GM19372 (cell line): Measurements from ENCODE around the gene YPEL2.

ENCODE experiments used
- ATAC-seq: cut with Tn5 transposase; IDR thresholded peaks from one replicate; pipeline ENCODE4 v1.9.1; 2021; ENCODE audit warnings: mild to moderate bottlenecking, low read depth, moderate library complexity; ENCODE audit not compliant: unreplicated experiment

YPEL2 gene

DNA sequence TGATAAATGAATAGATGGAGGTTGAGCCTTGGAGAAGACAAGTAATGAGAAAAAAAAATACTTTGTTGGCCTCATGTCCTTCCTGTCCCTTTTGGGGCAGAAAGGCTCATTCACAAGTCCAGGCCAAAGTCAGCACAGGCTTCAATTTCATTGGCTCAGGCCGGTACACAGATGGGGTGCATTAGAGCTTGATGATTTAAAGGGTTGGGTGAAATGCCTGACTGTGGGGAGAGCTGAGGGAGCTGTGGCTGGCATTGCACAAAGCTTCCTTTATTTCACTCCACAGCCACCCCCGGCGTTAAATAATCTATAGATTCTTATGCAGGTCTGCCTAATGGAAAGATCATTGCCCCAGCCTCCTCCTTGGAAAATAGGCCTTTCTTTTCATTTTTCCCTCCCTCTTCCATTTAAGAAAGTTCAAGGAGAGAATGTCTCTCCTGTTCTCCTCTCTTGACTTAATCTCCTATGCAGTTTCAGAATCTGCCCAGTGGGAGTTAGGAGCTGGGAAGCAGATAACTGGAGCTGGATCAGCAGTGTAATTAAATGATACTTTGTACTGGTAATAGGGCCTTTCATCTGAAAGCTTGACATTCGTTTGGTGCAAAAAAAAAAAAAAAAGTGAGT is 24.4 kb downstream of the YPEL2 start:
- ATAC-seq: no peak

DNA sequence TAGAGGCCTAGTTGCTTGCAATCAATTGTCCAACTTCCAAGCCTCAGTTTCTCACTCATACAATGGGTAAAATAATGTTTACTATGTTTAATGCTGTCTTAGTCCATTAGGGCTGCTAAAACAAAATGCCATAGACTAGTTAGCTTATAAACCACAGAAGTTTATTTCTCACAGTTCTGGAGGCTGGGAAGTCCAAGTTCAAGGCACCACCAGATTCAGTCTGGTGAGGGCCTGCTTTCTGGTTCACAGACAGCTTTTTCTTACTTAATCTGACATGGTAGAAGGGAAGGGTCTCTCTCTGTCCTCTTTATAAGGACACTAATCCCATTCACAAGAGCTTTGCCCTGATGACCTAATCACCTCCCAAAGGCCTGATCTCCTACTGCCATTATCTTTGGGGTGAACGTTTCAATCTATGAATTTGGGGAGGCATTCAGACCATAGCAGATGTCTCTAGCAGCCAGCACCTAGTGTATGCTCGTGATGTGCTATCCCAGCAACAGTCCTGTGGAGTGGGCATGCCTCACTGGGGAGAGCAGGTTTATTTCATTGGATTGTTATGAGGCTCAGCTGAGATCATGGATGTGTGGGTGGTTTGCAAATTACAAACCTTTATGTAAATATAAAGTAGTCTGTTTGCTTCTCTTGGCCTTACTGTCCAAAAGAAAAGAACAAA is 25.2 kb downstream of the YPEL2 start:
- ATAC-seq: no peak

DNA sequence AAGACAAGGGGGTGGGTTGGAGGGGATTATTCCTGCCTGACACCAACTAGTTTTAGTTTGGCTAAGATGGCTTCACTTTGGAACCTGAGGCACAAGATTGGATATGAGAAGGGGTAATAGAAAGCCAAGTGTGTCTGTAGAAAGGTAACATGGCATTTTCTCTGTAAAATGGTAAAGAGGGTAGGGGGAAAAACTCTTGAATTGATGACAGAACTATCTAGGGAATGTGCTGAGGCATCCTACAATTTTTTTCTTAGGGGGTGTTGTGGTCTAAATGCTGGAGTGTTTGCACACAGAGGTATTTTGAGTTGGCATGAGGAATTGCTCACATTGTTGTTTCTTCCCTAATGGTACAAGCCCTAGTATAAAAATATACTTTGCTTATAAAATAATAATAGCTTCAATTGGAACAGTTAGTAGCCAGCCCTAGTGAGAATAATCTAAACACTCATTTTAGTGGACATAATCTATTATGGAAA is 25.8 kb downstream of the YPEL2 start:
- ATAC-seq: no peak

DNA sequence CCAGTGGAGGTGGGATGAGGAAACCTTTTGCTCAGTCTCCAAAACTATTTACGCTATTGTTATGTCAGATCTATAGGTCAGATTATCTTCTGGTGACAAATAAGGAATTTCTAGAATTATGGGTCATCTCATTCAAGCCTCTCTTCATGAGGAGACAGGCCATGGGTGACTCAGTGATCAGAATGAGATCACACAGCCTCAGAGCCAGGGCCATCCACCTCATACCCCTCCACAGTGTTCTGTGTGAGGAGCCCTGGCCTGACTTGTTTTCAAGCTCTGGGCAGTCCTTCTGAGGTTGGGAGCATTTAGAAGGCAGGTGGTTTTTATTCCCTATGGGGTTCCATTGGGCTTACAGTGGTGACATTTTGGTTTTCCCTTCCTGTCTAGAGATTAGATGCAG is 26.5 kb downstream of the YPEL2 start:
- ATAC-seq: no peak

DNA sequence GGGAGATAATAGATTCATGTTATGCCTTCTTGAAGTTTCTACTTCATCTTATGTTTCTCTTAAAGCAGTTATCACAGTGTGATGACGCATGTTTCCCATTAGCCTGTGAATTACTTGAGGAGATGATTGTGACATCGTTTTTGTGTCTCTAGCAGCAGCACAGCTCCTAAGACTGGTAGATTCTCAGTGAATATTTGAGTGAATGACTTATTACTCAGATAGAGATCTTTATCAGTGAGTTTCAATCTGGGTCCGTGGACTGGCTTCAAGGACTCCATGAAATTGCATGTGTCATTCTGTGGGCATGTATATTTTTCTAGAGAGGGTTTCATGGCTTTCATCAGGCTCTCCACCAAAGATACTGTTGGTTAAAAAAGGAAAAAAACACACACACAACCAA is 29.9 kb downstream of the YPEL2 start:
- no peak for ATAC-seq

DNA sequence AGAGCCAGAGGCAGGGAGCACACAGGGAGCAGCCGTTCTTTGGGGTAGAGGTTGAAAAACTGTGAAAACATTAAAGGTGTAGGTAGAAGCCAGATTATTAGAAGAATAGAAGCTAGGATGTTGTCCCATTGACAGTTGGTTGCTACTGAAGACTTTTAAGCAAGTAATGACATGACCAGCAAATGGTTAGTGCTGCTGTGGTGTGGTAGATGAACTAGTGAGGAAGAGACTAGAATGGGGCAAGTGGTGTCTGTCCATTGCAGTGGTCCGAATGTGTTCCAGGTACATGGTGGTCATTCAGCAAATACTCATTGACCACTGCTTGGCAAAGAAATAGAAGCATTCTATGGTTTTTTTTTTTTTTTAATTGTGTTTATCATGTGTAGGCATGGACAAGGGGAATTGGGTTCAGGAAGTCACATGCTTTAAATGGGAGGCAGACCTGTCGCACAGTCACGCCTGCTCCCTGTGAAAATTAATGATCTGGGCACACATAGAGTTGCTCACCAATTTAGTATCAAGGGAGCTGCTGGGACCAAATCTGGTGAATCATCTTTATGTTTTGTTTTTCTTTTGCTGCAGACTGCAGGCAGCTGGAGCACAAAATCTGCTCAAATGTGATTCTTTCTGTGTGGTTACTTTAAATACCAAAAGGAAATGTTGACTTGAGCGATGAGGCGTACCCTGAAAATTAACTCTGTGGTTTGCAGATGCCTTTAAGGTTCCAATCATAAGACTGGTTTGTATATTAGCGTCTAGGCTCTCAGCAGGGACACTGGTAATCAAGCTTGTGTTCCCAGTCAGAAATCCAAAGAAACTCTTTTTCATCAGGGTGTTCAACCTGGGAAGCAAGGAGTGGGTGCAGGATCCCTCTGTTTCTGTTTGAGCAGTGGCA is 30.7 kb downstream of the YPEL2 start:
- ATAC-seq: no peak

DNA sequence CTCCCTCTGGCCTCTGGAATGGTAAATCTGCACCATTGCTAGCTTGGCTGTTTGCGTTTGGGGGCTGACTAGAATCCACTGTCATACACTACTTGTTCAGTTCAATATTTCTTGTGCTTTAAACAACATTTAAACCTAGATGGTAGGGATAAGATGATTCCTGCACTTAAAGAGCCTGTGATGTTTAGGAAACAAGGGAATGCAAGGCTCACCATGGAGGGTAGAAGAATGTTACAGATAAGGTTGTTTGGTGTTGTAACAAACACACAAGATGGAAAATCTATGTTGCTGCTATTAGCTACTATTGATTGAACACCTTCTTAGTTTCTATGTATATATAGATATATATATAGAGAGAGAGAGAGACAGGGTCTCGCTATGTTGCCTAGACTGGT is 31.4 kb downstream of the YPEL2 start:
- ATAC-seq: no peak

DNA sequence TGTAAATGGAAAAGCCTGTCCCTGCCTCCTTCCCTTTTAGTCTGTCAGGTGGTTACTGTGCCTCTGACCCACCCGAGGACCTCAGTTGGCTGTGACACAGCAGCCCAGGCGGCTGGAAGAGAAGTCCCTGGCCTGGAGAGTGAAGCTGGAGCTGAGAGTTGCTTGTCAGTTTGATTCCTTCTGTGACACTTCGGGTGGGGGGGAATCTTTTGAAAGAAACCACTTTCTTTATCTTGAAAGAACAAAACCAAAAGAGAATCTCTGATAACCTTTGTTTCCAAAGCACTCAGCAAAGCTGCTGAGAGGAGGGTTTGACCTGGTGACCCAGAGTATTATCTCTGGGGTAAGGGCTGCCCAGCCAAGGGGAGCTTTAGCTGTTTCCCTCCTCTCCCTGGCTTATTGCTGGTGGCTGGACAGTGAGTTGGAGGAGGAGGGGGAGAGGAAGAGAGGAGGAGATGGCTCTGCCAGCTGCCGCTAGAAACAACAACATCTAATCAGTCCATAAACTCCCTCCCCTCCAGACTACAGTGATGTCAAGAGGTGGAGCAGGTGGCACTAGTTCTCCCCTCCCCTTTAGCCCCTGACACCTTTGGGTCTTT is 34.0 kb downstream of the YPEL2 start:
- no peak for ATAC-seq

DNA sequence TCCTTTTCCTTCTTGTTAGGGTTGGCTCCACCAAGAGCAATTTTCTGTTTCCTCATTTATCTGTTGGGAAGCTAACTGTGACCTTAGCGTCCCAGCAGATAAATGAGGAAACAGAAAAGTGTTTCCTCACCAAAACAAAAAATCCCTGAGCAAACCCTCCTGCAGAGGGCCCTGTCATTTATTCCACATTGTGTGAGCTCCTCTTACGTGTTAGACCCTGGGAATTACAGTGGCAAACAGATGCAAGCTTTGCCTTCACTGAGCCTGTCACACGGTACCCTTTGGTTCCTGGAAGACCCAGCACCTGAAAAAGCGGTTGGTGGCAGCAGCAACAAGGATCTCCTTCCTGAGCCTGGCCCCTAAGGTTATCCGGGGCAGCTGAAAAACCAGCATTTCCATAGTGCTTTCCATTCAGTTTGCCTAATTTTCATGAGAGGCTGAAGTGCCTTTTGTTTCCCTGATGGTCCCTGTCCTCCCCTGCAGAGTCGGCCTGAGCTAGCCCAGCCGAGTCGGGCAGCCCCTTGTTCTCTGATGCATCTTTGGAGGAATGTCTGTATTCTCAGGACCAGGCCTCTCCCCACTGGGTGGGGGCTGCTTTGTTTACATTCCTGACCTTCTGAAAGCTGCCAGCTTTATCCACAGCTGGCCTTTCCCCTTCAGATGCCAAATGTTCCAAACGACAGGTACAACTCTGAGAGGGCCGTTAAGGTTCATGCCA is 34.7 kb downstream of the YPEL2 start:
- no peak for ATAC-seq

DNA sequence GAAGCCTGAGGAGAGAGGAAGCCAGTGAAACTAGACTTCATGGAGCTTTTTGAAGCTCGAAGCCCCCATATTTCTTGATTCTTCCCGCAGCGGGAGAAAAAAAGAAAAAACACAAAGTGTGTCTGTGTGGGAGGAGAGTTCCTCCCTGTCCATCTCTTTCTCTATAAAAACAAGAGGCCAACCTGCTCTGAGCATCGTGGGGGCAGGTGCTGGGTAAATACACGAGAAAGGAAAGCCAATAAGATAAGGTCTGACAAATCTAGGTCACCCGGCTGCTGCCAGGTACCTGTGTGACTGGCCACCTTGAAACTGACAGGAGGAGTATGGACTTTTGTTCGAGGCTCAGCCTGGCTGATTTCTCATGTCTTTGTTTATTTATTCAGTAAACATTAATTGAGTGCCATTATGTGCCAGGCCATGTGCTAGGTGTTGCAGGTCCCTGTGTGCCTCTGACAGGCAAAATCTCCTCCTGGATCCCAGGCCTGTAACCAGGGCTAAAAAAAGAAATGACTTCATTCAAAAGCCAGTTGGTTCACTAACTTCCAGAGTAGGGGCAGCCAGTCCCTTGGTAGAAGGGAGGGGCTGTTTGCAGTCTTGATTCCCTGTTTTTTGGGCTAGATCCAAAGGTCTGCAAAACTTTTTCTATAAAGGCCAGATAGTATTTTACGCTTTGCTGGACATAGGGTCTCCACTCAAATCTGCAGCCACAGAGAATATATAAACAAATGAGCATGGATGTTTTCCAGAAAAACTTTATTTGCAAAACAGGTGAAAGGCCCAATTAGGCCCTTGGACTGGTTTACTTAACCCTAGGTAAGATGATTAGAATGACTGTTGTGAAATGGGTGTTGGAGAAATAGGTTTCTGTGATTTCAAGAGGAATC is 35.6 kb downstream of the YPEL2 start:
- ATAC-seq: no peak

DNA sequence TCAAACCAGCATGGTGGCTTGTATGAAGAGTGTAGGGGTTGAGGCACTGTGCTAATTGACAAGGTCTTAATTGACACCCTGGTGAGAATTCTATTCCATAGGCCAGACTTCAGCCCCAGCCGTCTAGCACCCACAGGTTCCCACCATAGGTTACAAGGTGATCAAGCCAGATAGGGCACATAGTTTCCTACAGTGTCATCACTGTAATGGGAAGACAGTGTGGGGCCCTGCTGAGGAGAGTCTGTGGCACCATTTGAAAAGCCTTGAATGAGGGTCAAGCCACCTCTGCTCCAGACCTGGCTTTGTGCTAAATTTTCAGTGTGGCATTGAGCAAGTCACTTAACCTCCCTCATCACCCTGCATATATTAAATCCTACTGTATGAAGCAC is 36.2 kb downstream of the YPEL2 start:
- no peak for ATAC-seq

DNA sequence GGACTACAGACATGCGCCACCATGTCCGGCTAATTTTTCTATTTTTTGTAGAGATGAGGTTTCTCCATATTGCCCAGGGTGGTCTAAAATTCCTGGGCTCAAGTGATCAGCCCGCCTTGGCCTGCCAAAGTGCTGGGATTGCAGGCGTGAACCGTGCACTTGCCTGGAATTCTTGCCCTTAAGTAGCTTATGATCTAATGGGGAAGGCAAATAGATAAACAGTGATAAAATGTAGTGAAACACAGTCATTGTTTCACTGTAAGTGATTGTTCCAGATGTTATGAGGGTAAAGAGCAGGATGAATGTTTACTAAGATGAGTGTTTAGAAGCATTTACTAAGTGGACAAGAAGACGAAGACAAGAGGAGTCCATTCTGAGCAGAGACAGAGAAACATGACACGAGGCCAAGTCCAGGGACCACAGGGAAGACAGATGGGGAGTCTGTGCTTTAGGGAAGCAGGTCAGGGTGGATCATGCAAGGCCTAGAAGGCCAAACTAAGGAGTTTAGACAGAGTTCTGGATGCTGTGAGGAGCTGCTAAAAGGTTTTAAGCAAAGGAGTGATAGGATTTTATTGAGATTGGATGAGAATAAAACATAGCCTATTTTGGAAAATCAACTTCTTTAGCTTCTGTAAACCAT is 36.9 kb downstream of the YPEL2 start:
- no peak for ATAC-seq

DNA sequence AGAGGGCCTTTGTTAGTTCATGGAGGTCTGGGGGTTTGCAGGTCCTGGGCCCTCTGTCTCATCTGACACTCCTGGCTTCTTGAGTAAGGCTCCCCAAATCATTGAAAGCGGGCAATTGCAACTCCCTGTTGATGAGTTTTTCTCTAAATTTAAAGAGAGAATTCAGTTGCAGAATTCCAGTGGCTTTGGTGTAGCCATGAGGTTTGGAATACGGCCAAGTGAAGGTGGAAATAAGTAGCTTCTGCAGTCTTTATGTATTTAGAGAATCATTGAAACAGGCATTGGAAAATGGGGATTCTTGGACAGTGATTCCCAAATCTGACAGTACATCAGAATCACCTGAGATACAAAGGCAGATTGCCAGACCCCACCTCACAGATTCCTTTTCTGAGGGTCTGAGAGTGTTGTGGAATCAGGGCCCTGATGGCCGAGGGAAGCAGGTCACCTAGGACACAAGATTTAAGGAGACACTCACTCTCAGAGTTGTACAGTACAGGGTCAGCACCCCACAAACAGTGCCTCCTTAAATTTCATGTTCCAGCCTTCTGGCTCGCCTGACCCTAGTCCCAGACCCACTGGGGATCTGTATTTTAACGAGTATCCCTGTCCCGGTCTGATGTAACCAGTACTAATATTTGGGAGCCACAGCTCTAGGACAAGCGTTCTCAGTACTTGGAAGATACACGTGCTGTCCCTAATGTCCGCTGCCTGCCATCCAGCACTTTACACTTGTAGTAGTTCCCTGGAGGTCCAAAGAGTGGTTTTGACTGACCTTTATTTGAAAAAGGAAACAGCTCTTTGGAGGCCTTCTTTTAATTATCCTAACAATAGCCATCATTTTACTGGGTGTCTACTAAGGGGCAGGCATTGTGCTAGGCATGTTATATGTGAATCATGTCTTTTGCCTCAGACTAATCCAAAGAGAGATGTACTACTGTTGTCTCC is 37.8 kb downstream of the YPEL2 start:
- ATAC-seq: no peak

DNA sequence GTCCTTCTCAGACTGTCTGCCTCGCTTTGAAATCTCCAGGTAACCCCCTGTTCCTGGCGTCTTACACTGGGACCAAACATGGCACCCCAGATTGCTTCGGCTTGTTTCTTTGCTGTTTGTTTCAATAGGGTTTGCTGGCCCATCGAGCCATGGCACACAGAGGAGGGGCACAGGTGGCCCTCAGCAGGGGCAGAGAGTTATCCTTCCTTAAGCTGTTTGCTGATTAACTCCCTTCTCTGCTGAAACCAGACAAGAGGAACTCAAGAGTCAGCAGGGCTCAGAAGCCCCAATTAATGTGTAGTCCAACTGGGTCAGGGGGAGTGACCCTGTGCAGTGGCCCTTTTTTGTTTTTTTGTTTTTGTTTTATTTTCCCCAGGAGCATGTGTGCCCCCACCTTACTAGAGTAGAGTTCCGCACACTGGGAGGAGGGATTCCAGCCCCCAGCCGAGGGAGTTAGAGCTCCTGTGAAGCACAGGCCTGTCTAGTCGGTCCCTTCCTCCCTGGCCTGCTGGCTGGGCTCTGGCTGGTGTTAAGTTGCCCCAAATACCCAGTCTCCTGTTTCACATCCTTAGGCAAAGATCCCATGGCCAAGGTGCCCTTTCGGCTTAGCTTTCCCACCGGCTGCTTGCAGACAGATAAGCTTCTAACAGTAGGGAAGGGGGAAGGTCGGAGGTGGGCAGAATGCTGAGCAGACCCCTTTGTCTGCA is 39.3 kb downstream of the YPEL2 start:
- ATAC-seq: no peak

DNA sequence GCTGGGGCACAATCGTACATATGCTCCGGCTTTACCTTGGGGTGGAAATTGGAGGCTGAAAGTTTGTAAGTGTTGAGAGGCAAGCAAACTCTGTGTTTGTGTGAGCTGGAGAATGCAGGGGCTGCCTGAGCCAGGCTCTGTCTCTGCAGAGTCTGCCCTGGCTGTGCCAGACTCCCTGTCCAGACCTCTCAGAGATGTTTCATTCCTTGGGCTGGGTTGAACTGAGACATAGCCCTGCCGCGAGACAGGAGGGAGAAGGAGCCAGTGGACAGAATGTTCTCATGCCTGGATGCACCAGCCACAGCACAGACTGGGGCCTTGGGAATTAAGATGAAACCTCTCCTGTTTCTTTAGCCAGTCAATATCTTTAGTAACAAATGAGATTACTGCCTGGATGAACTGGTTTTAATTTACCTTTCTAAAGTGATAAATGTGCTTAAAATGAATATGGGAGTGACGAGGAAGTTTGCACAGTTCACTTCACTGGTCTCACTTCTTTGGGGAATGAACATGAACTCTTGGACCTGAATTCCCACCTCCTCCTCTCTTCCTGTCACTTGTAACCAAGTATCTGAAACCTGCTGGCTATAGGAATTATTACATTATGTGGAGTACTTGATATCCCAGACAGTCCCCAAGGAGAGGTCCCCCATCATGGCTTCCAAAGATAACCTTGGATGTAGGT is 40.1 kb downstream of the YPEL2 start:
- no peak for ATAC-seq

DNA sequence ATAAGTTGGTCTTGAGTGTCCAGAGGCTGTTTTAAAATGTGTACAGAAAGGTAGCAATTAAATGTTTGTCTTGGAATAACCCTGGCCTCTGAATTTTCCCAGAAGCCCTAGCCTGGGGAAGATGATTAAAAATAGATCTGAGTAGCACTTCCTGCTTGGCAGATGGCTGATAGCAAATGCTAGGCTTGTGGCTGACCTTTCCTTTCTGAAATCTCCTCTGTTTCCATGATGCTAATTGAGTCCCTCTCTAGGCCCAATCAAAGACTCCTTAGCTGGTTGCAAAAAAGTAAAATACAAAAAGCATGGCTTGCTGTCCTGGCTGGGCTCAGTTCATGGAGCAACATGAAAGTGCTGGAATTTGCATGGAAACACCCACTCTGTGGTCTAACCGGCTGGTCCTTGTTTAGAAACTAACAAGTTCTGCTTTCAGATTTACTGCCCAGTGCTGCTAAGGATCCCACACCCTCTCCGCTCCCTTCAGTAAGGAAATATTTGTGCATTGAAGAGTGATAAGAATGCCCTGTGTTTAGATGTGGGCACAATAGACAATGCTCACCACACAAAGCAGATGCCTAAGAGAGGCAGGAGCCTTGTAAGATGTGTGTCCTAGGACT is 40.8 kb downstream of the YPEL2 start:
- ATAC-seq: no peak
